ENCODE measurements around the gene ATG4A.

ATG4A gene

DNA sequence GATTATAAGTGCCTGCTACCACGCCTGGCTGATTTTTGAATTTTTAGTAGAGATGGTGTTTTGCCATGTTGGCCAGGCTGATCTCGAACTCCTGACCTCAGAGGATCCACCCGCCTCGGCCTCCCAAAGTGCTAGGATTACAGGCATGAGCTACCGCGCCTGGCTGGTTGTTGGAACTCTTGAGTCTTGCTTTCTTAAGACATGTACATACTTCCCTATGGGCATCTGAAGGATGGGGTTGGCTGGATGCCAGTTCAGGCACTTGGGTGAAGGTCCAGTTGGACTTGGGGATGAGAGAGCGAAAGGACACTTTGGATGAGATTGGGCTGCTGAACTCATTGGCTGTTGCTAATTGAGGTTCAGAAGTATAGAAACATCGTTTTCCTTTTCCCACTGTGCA lies 40.5 kb downstream of the ATG4A start:
- H3K4me3 Mint-ChIP-seq, result no peak overlapping the region
- ATAC-seq (replicated peaks), result no peak
- H3K4me1 Mint-ChIP-seq (ENCODE audit: low read depth in 2 of 2), result no peaks in the 10 kb centered on the region
- DNase-seq, result no peak
- H3K9me3 Mint-ChIP-seq, result no peaks in the 10 kb centered on the region
- H3K36me3 Mint-ChIP-seq (ENCODE audit: insufficient read depth), result peaks cover 25% of the 10 kb centered on the region
- peak overlapping the region in 1 of 2 donors; percentile 74 for H3K27ac Mint-ChIP-seq
- no peaks in the 10 kb centered on the region for H3K27me3 Mint-ChIP-seq

DNA sequence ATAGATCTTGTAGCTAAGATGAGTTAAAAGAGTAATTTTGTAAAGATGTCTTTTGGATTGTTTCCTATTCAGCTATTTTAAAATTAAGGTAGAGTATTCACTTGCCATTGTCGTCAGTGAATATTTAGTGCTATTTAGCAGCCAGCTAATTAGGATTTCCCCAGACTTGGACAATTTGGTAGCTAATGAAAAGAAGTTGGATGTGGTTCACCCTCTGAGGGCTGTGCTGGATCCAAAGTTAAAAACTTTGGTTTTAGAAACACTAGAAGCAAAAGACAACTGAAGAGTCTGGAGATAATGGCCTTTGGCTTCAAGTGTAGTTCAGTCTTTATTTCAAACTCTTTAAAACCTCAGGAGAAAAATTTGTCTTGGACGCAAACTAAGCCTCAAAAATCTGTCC lies 41.3 kb downstream of the ATG4A start:
- no peaks in the 10 kb centered on the region for H3K27me3 Mint-ChIP-seq
- ATAC-seq (replicated peaks) (no peak), DNase-seq (no peak)
- peaks cover 30% of the 10 kb centered on the region for H3K36me3 Mint-ChIP-seq (ENCODE audit: insufficient read depth)
- no peak overlapping the region for H3K27ac Mint-ChIP-seq
- no peaks in the 10 kb centered on the region for H3K9me3 Mint-ChIP-seq
- H3K4me3 Mint-ChIP-seq, result no peak overlapping the region
- no peaks in the 10 kb centered on the region for H3K4me1 Mint-ChIP-seq (ENCODE audit: low read depth in 2 of 2)

DNA sequence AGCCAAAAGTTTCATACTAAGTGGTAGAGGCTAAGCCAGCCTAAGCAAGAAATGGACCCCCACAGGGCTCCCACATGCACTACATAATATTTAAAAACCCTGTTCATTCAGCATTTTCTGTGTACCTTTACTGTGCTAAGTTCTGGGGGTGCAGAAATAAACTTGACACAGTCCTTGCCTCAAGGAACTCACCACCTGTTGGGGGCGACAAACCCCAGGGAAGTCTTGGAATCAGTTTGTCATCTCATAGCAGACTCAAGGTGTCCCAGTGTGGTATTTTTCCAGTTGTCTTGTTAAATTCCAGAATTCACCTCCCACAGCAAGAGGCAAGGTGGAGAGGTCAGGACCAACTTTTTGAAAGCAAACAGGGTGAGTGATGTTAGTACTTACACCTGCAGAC lies 43.1 kb downstream of the ATG4A start:
- H3K27ac Mint-ChIP-seq, result no peak overlapping the region
- no peak for ATAC-seq (replicated peaks)

DNA sequence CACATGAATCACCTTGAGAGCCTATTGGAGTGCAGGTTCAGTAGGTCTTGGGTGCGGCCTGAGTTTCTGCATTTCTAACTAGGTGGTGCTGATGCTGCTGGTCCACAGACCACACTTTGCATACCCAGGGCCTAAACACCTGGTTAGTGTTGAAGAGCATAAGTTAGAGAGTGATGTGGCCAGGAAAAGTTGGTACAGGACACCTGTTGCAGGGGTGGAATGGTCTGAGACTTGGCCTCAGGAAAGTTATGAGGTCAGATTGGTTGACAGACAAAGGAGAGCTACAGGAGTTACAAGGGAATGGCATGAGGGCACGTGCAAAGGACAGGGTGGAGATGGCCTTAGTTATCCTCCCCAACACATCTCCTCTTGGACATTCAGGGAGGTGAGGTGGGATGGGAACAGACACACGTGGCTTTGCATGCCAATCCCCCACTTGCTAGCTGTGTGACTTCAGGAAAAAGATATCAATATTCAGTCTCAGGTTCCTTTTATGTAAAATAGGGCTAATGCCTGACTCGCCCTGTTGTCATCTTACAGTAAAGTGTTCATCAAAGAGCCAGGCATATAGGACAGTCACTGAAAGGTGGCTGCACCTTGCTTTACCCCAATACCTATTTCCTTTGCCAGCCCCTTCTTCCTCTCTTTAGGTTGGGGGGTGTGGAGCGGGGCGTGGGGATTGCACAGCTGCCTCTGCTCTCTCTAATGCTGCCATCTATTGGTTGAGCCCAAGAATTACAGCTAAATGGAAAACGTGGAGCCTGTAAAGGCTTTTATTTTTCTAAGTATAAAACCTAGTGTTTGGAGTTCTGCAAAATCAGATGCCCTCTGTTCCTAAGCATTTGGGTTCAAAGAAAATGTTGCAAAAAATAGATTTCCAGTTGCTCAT lies 47.5 kb downstream of the ATG4A start:
- no peak overlapping the region for H3K27ac Mint-ChIP-seq
- H3K27me3 Mint-ChIP-seq, result no peaks in the 10 kb centered on the region
- H3K4me3 Mint-ChIP-seq, result no peak overlapping the region
- DNase-seq, result peak in 1 of 3 experiments; percentile 2
- ATAC-seq (replicated peaks), result no peak
- no peaks in the 10 kb centered on the region for H3K9me3 Mint-ChIP-seq
- H3K36me3 Mint-ChIP-seq (ENCODE audit: insufficient read depth), result peaks cover 13% of the 10 kb centered on the region
- no peaks in the 10 kb centered on the region for H3K4me1 Mint-ChIP-seq (ENCODE audit: low read depth in 2 of 2)

More for the DNA sequence above, 43.1 kb downstream of the ATG4A start:
- H3K4me3 Mint-ChIP-seq, result no peak overlapping the region
- peaks cover 25% of the 10 kb centered on the region for H3K36me3 Mint-ChIP-seq (ENCODE audit: insufficient read depth)
- H3K9me3 Mint-ChIP-seq, result no peaks in the 10 kb centered on the region
- H3K4me1 Mint-ChIP-seq (ENCODE audit: low read depth in 2 of 2), result no peaks in the 10 kb centered on the region
- DNase-seq, result no peak
- H3K27me3 Mint-ChIP-seq, result no peaks in the 10 kb centered on the region

DNA sequence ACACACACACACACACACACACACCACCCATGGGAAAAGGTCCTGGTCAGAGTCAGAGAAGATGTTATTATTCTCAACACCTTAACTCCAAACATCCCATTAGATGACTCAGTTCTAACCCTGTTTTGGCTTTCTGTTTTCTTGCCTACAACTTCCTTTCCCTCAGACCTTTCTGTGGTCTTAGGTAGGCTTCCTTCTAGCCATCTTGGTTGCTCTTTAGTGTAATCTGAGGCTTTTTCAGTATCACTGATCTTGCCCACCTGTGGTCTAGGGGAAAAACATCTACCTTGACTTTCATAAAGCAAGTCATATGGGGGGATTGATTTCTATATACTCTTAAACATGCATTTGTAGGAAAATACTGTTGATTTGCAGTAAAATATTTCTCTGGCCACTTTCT lies 56.9 kb downstream of the ATG4A start:
- Mint-ChIP-seq H3K4me3 (no peak overlapping the region), H3K27ac (no peak overlapping the region)
- no peak for DNase-seq

DNA sequence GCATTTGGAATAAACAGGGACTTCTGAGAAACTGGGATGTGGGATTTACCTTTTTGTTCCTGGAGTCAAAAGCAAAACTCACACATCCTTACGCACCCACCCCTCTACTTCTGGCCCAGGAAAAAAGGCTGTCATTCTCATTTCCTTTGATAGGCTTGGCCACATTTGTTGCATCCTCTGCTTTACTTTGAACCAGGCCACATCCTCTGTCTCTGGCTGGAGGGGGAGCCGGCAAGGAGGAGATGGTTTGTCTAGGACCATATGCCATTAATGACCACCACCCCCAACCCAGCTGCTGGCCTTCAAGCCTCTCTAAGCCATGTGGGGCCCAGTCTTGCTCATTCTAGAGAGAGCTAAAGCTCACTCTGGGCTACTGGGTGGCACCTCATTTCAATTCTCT lies 64.5 kb downstream of the ATG4A start:
- no peaks in the 10 kb centered on the region for H3K27me3 Mint-ChIP-seq
- no peak overlapping the region for H3K4me3 Mint-ChIP-seq
- H3K4me1 Mint-ChIP-seq (ENCODE audit: low read depth in 2 of 2), result no peaks in the 10 kb centered on the region
- H3K9me3 Mint-ChIP-seq, result no peaks in the 10 kb centered on the region
- H3K36me3 Mint-ChIP-seq (ENCODE audit: insufficient read depth), result peaks cover 8% of the 10 kb centered on the region
- DNase-seq, result no peak
- no peak for ATAC-seq (replicated peaks)
- no peak overlapping the region for H3K27ac Mint-ChIP-seq

More for the DNA sequence above, 56.9 kb downstream of the ATG4A start:
- H3K4me1 Mint-ChIP-seq (ENCODE audit: low read depth in 2 of 2), result no peaks in the 10 kb centered on the region
- no peak for ATAC-seq (replicated peaks)
- peaks cover 12% of the 10 kb centered on the region for H3K36me3 Mint-ChIP-seq (ENCODE audit: insufficient read depth)
- H3K27me3 Mint-ChIP-seq, result no peaks in the 10 kb centered on the region
- H3K9me3 Mint-ChIP-seq, result no peaks in the 10 kb centered on the region

DNA sequence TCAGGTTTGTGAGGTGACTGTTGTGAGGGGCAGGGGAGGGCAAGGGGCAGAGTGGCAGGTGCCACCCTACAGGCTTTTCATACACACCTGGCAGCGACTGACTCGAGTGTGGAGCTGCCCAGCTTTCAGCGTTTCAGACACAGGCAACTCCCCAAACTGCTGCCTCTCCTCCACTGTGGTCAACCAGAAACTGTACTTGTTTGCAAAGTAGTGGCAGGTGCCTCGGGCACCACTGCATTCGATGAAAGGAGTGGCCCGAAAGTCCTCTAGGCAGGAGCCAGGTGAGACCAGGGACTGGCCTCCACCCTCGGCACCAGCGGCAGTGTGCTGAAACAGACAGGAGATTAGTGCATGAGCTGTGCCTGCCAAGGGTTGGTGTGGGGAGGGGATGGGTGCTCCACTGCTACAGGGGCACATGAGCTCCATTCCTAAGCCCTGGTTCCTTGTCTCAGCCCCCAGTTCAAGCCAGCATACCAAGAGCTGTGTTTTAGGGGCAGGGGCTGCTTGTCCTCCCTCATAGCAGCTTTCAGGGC lies 65.4 kb downstream of the ATG4A start:
- ATAC-seq (replicated peaks), result no peak

DNA sequence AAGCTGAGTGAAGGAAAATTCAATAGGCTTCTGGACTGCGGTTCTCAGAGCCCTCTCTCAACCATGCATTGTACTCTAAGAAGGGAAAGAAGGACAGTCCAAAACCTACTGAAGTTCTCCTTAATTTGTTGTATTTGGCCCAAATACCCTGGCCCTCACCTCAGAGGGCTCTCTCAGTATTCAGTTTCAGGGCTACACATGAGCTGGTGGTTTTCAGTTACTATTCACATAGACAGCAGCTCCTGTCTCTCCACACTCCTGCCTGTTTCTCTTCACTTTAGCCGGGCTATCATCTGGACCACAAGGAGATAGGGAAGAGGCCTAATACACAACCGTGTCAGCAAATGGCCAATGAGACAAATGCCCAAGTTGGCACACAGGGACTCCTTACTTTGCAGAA lies 66.0 kb downstream of the ATG4A start:
- ATAC-seq (replicated peaks), result no peak
- DNase-seq, result no peak
- Mint-ChIP-seq H3K4me1 (ENCODE audit: low read depth in 2 of 2) (no peaks in the 10 kb centered on the region), H3K27me3 (no peaks in the 10 kb centered on the region), H3K4me3 (no peak overlapping the region), H3K9me3 (no peaks in the 10 kb centered on the region), H3K27ac (no peak overlapping the region), H3K36me3 (ENCODE audit: insufficient read depth) (no peaks in the 10 kb centered on the region)

More for the DNA sequence above, 65.4 kb downstream of the ATG4A start:
- Mint-ChIP-seq H3K27me3 (no peaks in the 10 kb centered on the region), H3K4me1 (ENCODE audit: low read depth in 2 of 2) (no peaks in the 10 kb centered on the region), H3K27ac (no peak overlapping the region), H3K4me3 (no peak overlapping the region), H3K36me3 (ENCODE audit: insufficient read depth) (peaks cover 5% of the 10 kb centered on the region), H3K9me3 (no peaks in the 10 kb centered on the region)
- no peak for DNase-seq

DNA sequence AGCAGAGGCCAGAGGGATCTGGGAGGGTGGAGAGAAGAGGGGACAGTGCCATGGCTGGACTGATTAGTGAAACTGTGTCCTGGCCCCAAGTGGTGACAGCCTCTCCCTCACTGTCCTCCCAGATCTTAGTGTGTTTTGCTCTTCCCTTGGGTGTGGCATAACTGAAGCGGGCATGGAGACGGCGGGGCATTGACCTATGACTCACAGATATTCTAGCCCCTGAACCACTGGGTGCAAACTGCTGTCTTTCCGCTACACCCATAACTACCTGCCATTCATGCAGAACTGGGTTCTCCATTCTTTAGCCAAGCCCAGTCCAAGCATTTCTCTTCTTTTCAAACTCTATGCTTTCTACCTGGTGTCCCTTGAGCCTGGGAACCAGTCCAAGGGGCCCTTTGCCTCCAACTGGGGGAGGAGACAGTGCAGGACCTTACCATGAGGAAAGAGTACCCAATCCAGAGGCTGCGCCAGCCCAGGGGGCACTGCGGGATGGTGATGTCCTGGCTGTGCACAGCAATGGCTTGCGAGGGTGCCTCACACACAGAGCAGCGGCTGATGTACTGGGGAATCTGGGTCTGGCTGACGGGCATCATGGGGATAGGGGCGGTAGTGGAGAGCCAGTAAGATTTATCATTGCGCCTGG lies 67.6 kb downstream of the ATG4A start:
- Mint-ChIP-seq H3K27me3 (no peaks in the 10 kb centered on the region), H3K36me3 (ENCODE audit: insufficient read depth) (no peaks in the 10 kb centered on the region), H3K9me3 (no peaks in the 10 kb centered on the region), H3K4me3 (no peak overlapping the region), H3K27ac (no peak overlapping the region), H3K4me1 (ENCODE audit: low read depth in 2 of 2) (no peaks in the 10 kb centered on the region)
- DNase-seq (no peak), ATAC-seq (replicated peaks) (no peak)

DNA sequence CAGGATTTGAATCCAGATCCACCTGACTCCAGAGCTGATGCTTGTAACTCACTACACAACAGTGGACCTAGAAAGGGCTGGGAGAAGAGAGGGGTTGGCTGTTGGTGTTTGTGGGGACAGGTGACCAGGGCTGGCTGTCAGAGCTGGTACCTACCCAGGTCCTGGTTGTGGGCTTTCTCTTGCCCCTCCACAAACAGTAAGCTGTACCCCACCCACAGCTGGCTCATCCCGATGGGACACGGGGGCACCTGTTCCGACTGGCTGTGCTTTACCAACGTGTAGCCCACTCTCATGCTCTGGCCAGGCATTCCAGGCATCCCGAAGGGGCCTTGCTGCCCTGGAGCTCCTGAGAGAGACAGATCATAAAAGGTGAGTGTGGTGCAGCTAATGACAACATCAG lies 68.7 kb downstream of the ATG4A start:
- Mint-ChIP-seq H3K9me3 (no peaks in the 10 kb centered on the region), H3K4me1 (ENCODE audit: low read depth in 2 of 2) (no peaks in the 10 kb centered on the region), H3K27ac (no peak overlapping the region), H3K4me3 (no peak overlapping the region), H3K36me3 (ENCODE audit: insufficient read depth) (no peaks in the 10 kb centered on the region), H3K27me3 (no peaks in the 10 kb centered on the region)
- no peak for ATAC-seq (replicated peaks)
- no peak for DNase-seq

DNA sequence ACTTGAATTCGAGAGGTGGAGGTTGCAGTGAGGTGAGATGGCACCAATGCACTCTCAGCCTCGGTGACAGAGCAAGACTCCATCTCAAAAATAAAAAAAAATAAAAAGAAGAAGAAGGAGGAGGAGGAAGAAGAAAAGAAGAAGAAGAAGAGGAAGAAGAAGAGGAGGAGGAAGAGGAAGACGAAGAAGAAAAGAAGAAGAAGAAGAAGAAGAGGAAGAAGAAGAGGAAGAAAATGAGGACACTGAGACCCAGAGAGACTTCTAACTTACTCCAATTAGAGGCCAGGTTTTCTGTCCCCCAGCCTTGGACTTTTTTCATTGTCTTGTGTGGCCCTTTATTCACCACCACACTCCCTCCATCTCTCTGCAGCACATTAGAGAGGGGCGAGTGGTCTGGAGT lies 70.7 kb downstream of the ATG4A start:
- H3K4me1 Mint-ChIP-seq (ENCODE audit: low read depth in 2 of 2), result no peaks in the 10 kb centered on the region
- H3K36me3 Mint-ChIP-seq (ENCODE audit: insufficient read depth), result no peaks in the 10 kb centered on the region
- DNase-seq, result no peak
- no peak overlapping the region for H3K4me3 Mint-ChIP-seq
- H3K27me3 Mint-ChIP-seq, result no peaks in the 10 kb centered on the region
- no peaks in the 10 kb centered on the region for H3K9me3 Mint-ChIP-seq
- no peak for ATAC-seq (replicated peaks)
- no peak overlapping the region for H3K27ac Mint-ChIP-seq

DNA sequence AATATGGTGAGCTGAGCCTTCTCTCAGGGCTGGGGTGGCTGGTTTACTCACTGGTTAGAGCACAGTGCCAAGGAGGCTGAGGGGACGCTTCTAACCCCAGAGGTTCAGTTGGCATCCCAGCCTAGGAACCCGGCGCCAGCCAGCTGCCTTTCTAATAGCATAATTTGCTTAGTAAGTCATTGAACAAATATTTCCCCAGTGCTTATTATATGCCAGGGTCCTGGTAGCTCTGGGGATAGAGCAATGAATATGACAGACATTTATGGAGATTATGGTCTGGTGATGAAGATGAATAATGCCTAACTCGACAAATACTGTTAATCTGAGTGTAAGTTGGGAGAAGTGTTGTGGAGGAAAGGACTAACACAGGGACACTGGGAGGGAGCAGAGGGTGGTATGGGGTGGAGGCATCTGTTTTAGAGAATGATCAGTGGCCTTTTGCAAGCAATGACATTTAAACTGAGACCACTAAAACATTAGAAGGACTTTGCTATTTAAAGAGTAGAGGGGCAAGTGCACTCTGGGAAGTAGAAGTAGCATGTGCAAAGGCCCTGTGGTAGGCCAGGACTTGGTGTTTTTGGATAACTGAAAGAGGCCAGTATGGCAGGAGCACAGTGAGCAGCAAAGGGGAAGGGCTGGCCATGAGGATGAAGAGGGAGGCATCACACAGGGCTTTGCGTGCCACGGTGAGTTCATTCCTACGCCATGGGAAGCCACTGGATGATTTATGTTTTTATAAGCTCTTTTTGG lies 71.9 kb downstream of the ATG4A start:
- ATAC-seq (replicated peaks) (no peak), DNase-seq (no peak)
- no peaks in the 10 kb centered on the region for H3K36me3 Mint-ChIP-seq (ENCODE audit: insufficient read depth)
- H3K27ac Mint-ChIP-seq, result no peak overlapping the region
- no peaks in the 10 kb centered on the region for H3K27me3 Mint-ChIP-seq
- no peak overlapping the region for H3K4me3 Mint-ChIP-seq
- peaks cover 0 to 2% of the 10 kb centered on the region in 2 donors for H3K4me1 Mint-ChIP-seq (ENCODE audit: low read depth in 2 of 2)
- no peaks in the 10 kb centered on the region for H3K9me3 Mint-ChIP-seq

DNA sequence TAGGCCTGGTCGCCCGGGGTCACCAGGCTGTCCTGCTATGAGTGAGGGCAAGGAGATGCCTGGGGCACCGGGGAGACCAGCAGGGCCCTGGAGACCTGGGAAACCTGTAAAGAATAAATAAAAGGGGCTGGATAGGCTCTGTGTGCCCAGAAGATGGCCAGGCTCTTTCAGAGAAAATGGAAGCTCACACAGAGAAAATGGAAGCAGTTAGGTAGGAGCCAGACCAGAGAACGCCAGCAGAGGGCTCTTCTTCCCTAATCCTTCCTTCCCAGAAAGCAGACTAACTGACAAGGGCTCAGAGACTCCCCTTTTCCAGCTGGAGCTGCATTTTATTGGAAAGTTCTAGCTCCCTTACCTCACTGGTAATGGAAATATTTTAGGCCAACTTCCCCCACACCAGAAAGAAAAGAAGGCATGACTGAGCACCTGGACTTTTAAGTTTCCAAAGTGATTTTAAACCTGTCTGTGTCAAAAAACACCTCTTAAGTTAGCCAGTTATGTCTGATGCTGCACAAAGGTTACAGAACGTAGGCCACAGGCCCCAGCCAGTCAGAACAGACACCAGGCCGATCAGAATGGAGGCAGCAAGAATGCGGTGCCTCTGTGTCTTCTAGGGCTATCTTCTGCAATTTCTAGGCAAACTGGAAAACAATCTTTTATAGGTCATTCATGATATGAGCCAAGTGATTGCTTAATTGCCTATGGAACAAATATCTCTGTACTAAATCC lies 74.0 kb downstream of the ATG4A start:
- Mint-ChIP-seq H3K27me3 (no peaks in the 10 kb centered on the region), H3K4me1 (ENCODE audit: low read depth in 2 of 2) (peaks cover 0 to 2% of the 10 kb centered on the region in 2 donors), H3K9me3 (no peaks in the 10 kb centered on the region), H3K27ac (no peak overlapping the region), H3K4me3 (no peak overlapping the region), H3K36me3 (ENCODE audit: insufficient read depth) (no peaks in the 10 kb centered on the region)
- DNase-seq (no peak), ATAC-seq (replicated peaks) (no peak)
